Measurements from ENCODE around the gene C11orf21.

- TF ChIP-seq EZH2phosphoT487 (IDR thresholded peaks at IDR 0.05; ENCODE audit: borderline replicate concordance, low read length) (no peak), CTCF (IDR thresholded peaks at IDR 0.05; ENCODE audit: low read depth, low read length, poor library complexity, severe bottlenecking) (no peak)
Observed at GRCh38 chr11:2259897-2260451, 41.7 kb downstream of the C11orf21 start.
